ENCODE data around the gene CAMTA1. TPM values are rescaled to one million over a fixed set of nuclear protein-coding genes. Genes with fewer than 3 reads are reported as not detected.

Gene CAMTA1
- total RNA-seq, 1 experiment from 2014 or later, result 82.2 TPM

DNA sequence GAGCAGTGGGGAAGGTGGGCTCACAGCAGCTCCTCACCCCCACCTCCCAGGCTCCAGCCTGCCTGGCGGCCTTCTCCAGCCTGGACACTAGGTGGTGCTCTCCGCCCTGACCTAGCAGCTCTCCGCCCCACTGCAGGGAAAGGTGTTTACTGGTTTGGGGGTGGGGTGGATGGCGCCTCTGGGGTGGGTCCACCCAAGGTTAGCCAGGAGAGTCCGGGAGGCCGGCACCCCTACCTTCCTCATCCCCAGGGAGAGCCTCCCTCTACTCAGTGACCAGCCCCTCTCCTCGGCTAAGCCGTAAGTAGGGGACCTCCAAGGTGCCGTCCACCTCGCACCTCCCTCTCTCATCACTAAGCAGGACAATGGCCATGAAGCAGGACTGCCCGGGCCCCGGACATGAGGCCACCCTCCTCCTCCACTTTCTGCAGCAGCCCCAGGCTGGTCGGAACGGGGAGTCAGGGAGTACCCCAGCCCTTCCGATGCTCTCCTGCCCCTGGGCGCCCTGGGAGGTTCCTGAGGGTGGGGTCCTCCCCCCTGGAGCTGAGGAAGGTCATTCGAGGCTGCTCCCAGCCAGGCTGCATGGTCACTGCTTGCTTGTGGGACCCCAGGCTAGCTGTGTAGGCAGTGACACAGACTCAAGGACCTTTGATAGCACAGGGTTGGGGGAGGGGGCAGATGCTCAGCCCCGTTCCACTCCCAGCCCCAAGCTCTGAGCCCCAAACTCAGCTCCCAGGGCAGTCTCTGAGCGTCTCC lies 884.5 kb downstream of the CAMTA1 start:
- TF ChIP-seq POLR2AphosphoS5 (IDR thresholded peaks at IDR 0.05; ENCODE audit: low read depth, low read length) (no peak), CTCF (IDR thresholded peaks at IDR 0.05) (peak; percentile 95)
- H3K27me3 ChIP-seq (ENCODE audit: control insufficient read depth, insufficient read depth, low read length), result no peaks in the 10 kb centered on the region; the same call in 1 of the 2 replicates
- no peaks in the 10 kb centered on the region for H3K36me3 ChIP-seq (ENCODE audit: control insufficient read depth, insufficient read depth, low read length)
- no TSS peak for BruUV-seq (replicated peaks)
- ChIA-PET POLR2A (no interaction called here), CTCF (interaction anchor here (0.6 to 8.3 kb wide), 9 partner anchors 10 to 250 kb away, joined by 3 to 135 read pairs (median 4); no protein-coding TSS in a partner anchor)
- H3K4me3 ChIP-seq (ENCODE audit: low read depth in 2 of 2, low read length in 2 of 2), result no peak overlapping the region
- no peaks in the 10 kb centered on the region for H3K9me3 ChIP-seq (ENCODE audit: control insufficient read depth, insufficient read depth, low read depth, low read length)
- in situ Hi-C loops (cut with HindIII; ENCODE audit: low pct_unique_long_range_greater_than_20kb, low sequenced_read_pairs) (no loop called here), intact Hi-C loops (cut with micrococcal nuclease; ENCODE audit: unreplicated experiment) (loop anchor here (5.0 kb wide), 1 partner anchor 233 kb away; no protein-coding TSS in a partner anchor)
- H3K4me1 ChIP-seq (ENCODE audit: control insufficient read depth, insufficient read depth, low read length), result peaks cover 3% of the 10 kb centered on the region; the same call in 1 of the 2 replicates
- DNase-seq (ENCODE audit: low read depth, low spot score), result peak; percentile 33
- peak; percentile 62 for ATAC-seq
- no peak overlapping the region for H3K27ac ChIP-seq (ENCODE audit: low read length)

- no peak overlapping the region for H3K4me3 ChIP-seq (ENCODE audit: low read depth in 2 of 2, low read length in 2 of 2)
- DNase-seq (ENCODE audit: low read depth, low spot score) (no peak), ATAC-seq (no peak)
- in situ Hi-C loops (cut with HindIII; ENCODE audit: low pct_unique_long_range_greater_than_20kb, low sequenced_read_pairs) (no loop called here), intact Hi-C loops (cut with micrococcal nuclease; ENCODE audit: unreplicated experiment) (no loop called here)
- no peaks in the 10 kb centered on the region; the same call in 1 of the 2 replicates for H3K27me3 ChIP-seq (ENCODE audit: control insufficient read depth, insufficient read depth, low read length)
- H3K9me3 ChIP-seq (ENCODE audit: control insufficient read depth, insufficient read depth, low read depth, low read length), result no peaks in the 10 kb centered on the region
- no peak for TF ChIP-seq POLR2AphosphoS5 (IDR thresholded peaks at IDR 0.05; ENCODE audit: low read depth, low read length)
- TF ChIP-seq SIN3A (IDR thresholded peaks at IDR 0.05; ENCODE audit: borderline replicate concordance, insufficient read depth, low read depth, low read length), result no peak
- TF ChIP-seq, protein P1, sequence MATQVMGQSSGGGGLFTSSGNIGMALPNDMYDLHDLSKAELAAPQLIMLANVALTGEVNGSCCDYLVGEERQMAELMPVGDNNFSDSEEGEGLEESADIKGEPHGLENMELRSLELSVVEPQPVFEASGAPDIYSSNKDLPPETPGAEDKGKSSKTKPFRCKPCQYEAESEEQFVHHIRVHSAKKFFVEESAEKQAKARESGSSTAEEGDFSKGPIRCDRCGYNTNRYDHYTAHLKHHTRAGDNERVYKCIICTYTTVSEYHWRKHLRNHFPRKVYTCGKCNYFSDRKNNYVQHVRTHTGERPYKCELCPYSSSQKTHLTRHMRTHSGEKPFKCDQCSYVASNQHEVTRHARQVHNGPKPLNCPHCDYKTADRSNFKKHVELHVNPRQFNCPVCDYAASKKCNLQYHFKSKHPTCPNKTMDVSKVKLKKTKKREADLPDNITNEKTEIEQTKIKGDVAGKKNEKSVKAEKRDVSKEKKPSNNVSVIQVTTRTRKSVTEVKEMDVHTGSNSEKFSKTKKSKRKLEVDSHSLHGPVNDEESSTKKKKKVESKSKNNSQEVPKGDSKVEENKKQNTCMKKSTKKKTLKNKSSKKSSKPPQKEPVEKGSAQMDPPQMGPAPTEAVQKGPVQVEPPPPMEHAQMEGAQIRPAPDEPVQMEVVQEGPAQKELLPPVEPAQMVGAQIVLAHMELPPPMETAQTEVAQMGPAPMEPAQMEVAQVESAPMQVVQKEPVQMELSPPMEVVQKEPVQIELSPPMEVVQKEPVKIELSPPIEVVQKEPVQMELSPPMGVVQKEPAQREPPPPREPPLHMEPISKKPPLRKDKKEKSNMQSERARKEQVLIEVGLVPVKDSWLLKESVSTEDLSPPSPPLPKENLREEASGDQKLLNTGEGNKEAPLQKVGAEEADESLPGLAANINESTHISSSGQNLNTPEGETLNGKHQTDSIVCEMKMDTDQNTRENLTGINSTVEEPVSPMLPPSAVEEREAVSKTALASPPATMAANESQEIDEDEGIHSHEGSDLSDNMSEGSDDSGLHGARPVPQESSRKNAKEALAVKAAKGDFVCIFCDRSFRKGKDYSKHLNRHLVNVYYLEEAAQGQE (IDR thresholded peaks at IDR 0.05; ENCODE audit: insufficient read depth in 1 of 2, low read depth in 2 of 2, low read length in 1 of 2), result no peak
- no peak for TF ChIP-seq CTCF (IDR thresholded peaks at IDR 0.05)
- no peak for TF ChIP-seq TCF7L2 (IDR thresholded peaks at IDR 0.05; ENCODE audit: low read depth, low read length)
- peaks cover 3% of the 10 kb centered on the region; the same call in 1 of the 2 replicates for H3K4me1 ChIP-seq (ENCODE audit: control insufficient read depth, insufficient read depth, low read length)
- CTCF ChIA-PET, result interaction anchor here (8.3 kb wide), 1 partner anchor 83 kb away, joined by 135 read pairs; no protein-coding TSS in a partner anchor
- H3K27ac ChIP-seq (ENCODE audit: low read length), result no peak overlapping the region
- POLR2A ChIA-PET, result no interaction called here
- BruUV-seq (replicated peaks), result no TSS peak
- no peaks in the 10 kb centered on the region for H3K36me3 ChIP-seq (ENCODE audit: control insufficient read depth, insufficient read depth, low read length)
These were observed 885.3 kb downstream of the CAMTA1 start for GRCh38 chr1:7670334-7671145.
